Measurements from ENCODE around the gene ARHGEF10L. TPM values are rescaled to one million over a fixed set of nuclear protein-coding genes. Genes with fewer than 3 reads are reported as not detected.
A peak's percentile ranks its signal among the peaks of the same experiment; 100 is the strongest.

ARHGEF10L gene
- total RNA-seq, 1 donor from 2014 or later = 89.8 TPM

- H3K27me3 Mint-ChIP-seq (ENCODE audit: unreplicated experiment) = peaks cover 16% of the 10 kb centered on the region
- no peak for TF ChIP-seq CTCF (IDR thresholded peaks at IDR 0.05; ENCODE audit: partially characterized antibody, unreplicated experiment)
- no peak overlapping the region for H3K4me3 Mint-ChIP-seq (ENCODE audit: unreplicated experiment)
- no peak for DNase-seq
- peaks cover 6% of the 10 kb centered on the region for H3K36me3 Mint-ChIP-seq (ENCODE audit: unreplicated experiment)
- peaks cover 52% of the 10 kb centered on the region for H3K4me1 Mint-ChIP-seq (ENCODE audit: low read depth, unreplicated experiment)
- peaks cover 11% of the 10 kb centered on the region for H3K9me3 Mint-ChIP-seq (ENCODE audit: unreplicated experiment)
- H3K27ac Mint-ChIP-seq (ENCODE audit: unreplicated experiment) = no peak overlapping the region
Observed at GRCh38 chr1:17591814-17592430, 52.4 kb downstream of the ARHGEF10L start.

DNA sequence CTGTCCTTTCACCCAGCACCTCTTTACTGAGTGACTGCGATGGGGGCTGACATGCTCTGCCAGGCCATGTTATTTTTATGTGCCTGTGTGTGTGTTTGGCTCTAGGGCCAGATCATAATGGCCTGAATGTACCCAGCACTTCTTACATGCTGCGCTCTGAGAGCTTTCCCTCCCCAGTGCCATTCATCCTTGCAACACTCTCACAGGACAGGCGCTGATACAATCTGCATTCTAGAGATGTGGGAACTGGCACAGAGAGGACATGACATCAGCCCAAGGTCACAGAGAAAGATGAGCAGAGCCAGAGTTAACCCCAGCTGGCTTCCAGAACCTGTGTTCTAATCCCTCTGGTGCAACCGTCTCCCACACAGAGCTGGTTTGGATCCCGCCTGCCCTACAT is 54.5 kb downstream of the ARHGEF10L start:
- Mint-ChIP-seq H3K9me3 (ENCODE audit: unreplicated experiment) (peaks cover 11% of the 10 kb centered on the region), H3K4me3 (ENCODE audit: unreplicated experiment) (peak overlapping the region; percentile 64), H3K27me3 (ENCODE audit: unreplicated experiment) (peaks cover 8% of the 10 kb centered on the region), H3K27ac (ENCODE audit: unreplicated experiment) (no peak overlapping the region), H3K4me1 (ENCODE audit: low read depth, unreplicated experiment) (peaks cover 45% of the 10 kb centered on the region), H3K36me3 (ENCODE audit: unreplicated experiment) (peaks cover 6% of the 10 kb centered on the region)
- TF ChIP-seq CTCF (IDR thresholded peaks at IDR 0.05; ENCODE audit: partially characterized antibody, unreplicated experiment) = no peak
- DNase-seq = no peak

- Mint-ChIP-seq H3K36me3 (ENCODE audit: unreplicated experiment) (peaks cover 6% of the 10 kb centered on the region), H3K27ac (ENCODE audit: unreplicated experiment) (no peak overlapping the region), H3K4me1 (ENCODE audit: low read depth, unreplicated experiment) (peaks cover 37% of the 10 kb centered on the region), H3K4me3 (ENCODE audit: unreplicated experiment) (no peak overlapping the region), H3K27me3 (ENCODE audit: unreplicated experiment) (peaks cover 6% of the 10 kb centered on the region), H3K9me3 (ENCODE audit: unreplicated experiment) (peaks cover 8% of the 10 kb centered on the region)
- TF ChIP-seq CTCF (IDR thresholded peaks at IDR 0.05; ENCODE audit: partially characterized antibody, unreplicated experiment) = no peak
- DNase-seq = no peak
Observed at GRCh38 chr1:17594690-17595601, 55.4 kb downstream of the ARHGEF10L start.

DNA sequence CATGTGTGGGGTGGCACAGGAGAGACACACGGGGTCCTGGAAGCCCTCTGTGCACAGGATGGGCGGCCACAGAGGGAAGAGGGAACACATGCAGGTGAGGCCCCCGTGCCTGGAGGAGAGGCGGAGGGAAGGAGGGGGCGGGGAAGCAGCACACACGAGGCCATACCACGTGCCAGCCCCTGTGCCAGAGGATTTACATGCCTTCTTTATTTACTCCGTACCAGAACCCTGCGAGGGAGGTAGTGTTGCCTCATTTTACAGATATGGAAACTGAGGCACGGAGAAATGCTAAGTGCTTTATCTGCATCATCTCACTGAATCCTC is 56.1 kb downstream of the ARHGEF10L start:
- no peak for DNase-seq
- Mint-ChIP-seq H3K27ac (ENCODE audit: unreplicated experiment) (no peak overlapping the region), H3K27me3 (ENCODE audit: unreplicated experiment) (peaks cover 4% of the 10 kb centered on the region), H3K4me3 (ENCODE audit: unreplicated experiment) (no peak overlapping the region), H3K36me3 (ENCODE audit: unreplicated experiment) (peaks cover 3% of the 10 kb centered on the region), H3K4me1 (ENCODE audit: low read depth, unreplicated experiment) (peaks cover 32% of the 10 kb centered on the region), H3K9me3 (ENCODE audit: unreplicated experiment) (peaks cover 8% of the 10 kb centered on the region)
- no peak for TF ChIP-seq CTCF (IDR thresholded peaks at IDR 0.05; ENCODE audit: partially characterized antibody, unreplicated experiment)

- peaks cover 4% of the 10 kb centered on the region for H3K27me3 Mint-ChIP-seq (ENCODE audit: unreplicated experiment)
- TF ChIP-seq CTCF (IDR thresholded peaks at IDR 0.05; ENCODE audit: partially characterized antibody, unreplicated experiment) = no peak
- peaks cover 3% of the 10 kb centered on the region for H3K36me3 Mint-ChIP-seq (ENCODE audit: unreplicated experiment)
- peaks cover 11% of the 10 kb centered on the region for H3K9me3 Mint-ChIP-seq (ENCODE audit: unreplicated experiment)
- H3K4me3 Mint-ChIP-seq (ENCODE audit: unreplicated experiment) = no peak overlapping the region
- H3K4me1 Mint-ChIP-seq (ENCODE audit: low read depth, unreplicated experiment) = peaks cover 34% of the 10 kb centered on the region
- no peak overlapping the region for H3K27ac Mint-ChIP-seq (ENCODE audit: unreplicated experiment)
- no peak for DNase-seq
Observed at GRCh38 chr1:17596186-17596585, 56.7 kb downstream of the ARHGEF10L start.

All from glutamatergic neuron (in vitro differentiated cells).